WERI-Rb-1 (cell line): ENCODE results near the gene COMTD1.

ENCODE experiments used
- DNase-seq: peaks from one replicate; pipeline ENCODE4 v3.0.0-alpha.2; 2020
- H3K27ac ChIP-seq: fragments of 250-450 bp; sonication (Bioruptor Pico); 2 replicates; pipeline ENCODE4 v1.5.1; 2020; ENCODE audit warnings: mild to moderate bottlenecking, moderate library complexity
- H3K27me3 ChIP-seq: fragments of 250-450 bp; sonication (Bioruptor Pico); 2 replicates; pipeline ENCODE4 v1.5.1; 2021; ENCODE audit warnings: mild to moderate bottlenecking, low read depth, moderate library complexity; ENCODE audit not compliant: insufficient read depth, severe bottlenecking
- H3K36me3 ChIP-seq: fragments of 250-450 bp; sonication (Bioruptor Pico); 2 replicates; pipeline ENCODE4 v1.5.1; 2020; ENCODE audit warnings: mild to moderate bottlenecking, moderate library complexity
- H3K4me3 ChIP-seq: 2 replicates; pipeline ENCODE4 v1.5.1; 2011; ENCODE audit warnings: low read depth, mild to moderate bottlenecking, control low read depth, low read length
- H3K9me3 ChIP-seq: fragments of 250-450 bp; sonication (Bioruptor Pico); 2 replicates; pipeline ENCODE4 v1.5.1; 2021; ENCODE audit warnings: mild to moderate bottlenecking, moderate library complexity; ENCODE audit not compliant: severe bottlenecking
- TF ChIP-seq, protein P1 (sequence below): IDR thresholded peaks from 2 replicates; pipeline ENCODE4 v1.5.1; 2011; ENCODE audit warnings: low read depth, mild to moderate bottlenecking, control low read depth, inconsistent platforms, low read length

The COMTD1 gene

DNA sequence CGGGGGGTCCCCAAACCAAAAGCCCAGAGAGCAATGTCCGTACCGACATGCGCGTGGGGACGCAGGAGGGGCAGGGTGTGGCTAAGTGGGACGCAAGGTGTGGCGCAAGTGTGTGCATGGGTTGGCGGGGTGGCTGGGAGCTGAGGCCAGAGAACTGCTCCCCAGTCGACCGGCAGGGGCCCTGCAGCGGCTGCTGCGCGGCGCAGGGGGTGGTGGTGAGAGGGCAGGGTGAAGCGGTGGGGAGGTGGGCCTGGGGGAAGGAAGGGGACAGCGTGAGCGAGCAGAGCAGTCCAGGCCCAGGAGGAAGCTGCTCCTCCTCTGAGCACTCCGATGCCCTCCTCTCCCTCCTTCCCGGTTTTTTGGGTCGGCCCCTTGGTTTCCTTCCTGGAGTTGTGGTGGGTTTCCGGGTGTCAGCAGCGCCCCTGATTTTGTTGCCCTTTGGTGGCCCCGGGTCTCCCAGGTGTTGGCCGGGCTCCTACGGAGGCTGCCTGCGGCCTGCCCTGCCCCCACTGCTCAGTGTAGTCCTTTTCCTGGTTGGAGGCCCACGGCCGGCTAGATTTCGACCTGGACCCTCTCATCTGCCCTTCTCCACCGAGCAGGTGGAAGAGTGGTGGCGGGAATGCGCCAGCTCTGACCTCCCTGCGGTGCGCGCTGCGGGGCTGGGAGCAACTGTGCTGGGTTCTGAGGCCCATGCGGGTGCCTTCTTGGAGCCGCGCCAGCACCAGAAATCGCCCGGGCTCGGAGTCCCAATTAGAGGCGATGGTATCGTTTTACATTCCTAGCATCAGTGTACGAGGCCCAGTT, 40.5 kb upstream of the COMTD1 start:
- H3K9me3 ChIP-seq: no peaks in the 10 kb centered on the region
- no peak for DNase-seq
- no peaks in the 10 kb centered on the region for H3K36me3 ChIP-seq
- TF ChIP-seq, protein P1, sequence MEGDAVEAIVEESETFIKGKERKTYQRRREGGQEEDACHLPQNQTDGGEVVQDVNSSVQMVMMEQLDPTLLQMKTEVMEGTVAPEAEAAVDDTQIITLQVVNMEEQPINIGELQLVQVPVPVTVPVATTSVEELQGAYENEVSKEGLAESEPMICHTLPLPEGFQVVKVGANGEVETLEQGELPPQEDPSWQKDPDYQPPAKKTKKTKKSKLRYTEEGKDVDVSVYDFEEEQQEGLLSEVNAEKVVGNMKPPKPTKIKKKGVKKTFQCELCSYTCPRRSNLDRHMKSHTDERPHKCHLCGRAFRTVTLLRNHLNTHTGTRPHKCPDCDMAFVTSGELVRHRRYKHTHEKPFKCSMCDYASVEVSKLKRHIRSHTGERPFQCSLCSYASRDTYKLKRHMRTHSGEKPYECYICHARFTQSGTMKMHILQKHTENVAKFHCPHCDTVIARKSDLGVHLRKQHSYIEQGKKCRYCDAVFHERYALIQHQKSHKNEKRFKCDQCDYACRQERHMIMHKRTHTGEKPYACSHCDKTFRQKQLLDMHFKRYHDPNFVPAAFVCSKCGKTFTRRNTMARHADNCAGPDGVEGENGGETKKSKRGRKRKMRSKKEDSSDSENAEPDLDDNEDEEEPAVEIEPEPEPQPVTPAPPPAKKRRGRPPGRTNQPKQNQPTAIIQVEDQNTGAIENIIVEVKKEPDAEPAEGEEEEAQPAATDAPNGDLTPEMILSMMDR: no peak
- no peak overlapping the region for H3K4me3 ChIP-seq
- no peaks in the 10 kb centered on the region for H3K27me3 ChIP-seq
- H3K27ac ChIP-seq: no peak overlapping the region

DNA sequence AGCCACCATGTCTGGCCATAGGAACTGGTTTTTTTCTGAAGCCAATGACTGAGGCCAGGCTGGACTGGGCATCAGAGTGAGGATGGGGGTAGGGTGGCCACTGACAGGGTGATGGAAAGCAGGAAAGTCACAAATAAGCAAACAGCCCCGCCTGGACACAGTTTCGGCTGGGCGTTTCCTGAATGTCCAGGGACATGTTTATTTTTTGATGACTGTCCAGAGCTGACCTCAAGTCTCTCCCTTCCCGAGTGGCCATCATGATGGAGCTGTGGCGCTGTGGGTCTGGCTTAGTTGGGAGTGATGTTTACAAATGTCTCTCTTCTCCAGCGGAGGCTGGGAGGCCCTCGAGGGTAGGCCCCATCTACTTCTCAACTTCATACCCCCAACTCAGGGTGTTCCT, 37.1 kb upstream of the COMTD1 start:
- TF ChIP-seq, protein P1: no peak
- peaks cover 4% of the 10 kb centered on the region for H3K9me3 ChIP-seq
- no peaks in the 10 kb centered on the region for H3K36me3 ChIP-seq
- no peak overlapping the region for H3K27ac ChIP-seq
- H3K27me3 ChIP-seq: no peaks in the 10 kb centered on the region
- DNase-seq: no peak
- no peak overlapping the region for H3K4me3 ChIP-seq

DNA sequence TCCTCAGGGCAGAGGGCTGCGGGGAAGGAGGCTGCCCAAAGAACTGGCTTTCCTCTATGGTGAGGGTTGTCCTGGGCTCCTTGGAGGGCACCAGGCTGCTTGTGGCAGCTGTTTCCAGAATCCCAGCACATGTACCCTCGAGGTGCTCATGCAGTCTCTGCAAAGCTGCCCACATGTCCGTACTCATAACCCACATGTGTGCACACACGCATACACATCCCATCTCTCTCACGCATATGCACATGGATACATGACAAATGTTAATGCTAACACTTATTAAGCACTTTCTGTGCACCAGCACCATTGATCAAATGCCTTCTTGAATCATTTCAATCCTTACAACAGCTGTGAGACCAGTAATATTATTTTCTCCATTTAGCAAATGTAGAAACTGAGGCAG, 36.3 kb upstream of the COMTD1 start:
- Histone ChIP-seq H3K36me3 (no peaks in the 10 kb centered on the region), H3K27me3 (no peaks in the 10 kb centered on the region), H3K4me3 (no peak overlapping the region), H3K27ac (no peak overlapping the region), H3K9me3 (peaks cover 4% of the 10 kb centered on the region)
- TF ChIP-seq, protein P1: no peak
- no peak for DNase-seq

DNA sequence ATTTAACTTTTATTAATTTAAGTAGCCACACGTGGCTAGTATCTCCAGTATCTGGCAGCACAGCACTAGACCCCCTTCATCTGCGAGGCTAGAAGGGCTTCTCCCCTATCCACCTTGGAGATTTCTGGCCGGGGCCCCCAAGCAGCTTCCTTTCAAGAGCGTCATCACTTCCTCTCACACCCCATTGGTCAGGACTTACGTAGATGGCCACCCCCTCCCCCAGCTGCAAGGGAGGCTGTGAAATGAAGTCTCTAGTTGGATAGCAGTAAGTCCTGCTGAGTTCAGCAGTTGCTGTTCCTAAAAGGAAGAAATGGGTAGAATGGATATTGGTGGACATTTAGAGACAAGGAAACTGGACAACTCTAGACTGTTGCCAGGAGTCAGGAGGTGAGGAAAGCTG, 33.8 kb upstream of the COMTD1 start:
- Histone ChIP-seq H3K9me3 (peaks cover 4% of the 10 kb centered on the region), H3K27me3 (no peaks in the 10 kb centered on the region), H3K36me3 (no peaks in the 10 kb centered on the region), H3K27ac (no peak overlapping the region), H3K4me3 (no peak overlapping the region)
- DNase-seq: no peak
- TF ChIP-seq, protein P1: no peak

DNA sequence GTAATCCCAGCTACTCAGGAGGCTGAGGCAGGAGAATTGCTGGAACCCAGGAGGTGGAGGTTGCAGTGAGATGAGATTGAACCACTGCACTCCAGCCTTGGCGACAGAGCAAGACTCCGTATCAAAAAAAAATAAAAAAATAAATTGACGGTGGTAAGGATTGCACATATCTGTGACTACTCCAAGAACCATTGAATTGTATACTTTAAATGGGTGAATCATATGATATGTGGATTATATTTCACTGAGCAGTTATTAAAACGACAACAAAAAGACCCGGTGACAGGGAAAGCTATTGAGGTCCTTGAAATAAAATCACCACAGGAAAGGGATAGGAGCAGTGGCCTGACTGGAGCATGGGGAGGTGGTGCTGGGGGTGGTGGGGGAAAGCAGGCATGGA, 31.2 kb upstream of the COMTD1 start:
- Histone ChIP-seq H3K36me3 (no peaks in the 10 kb centered on the region), H3K27ac (peak overlapping the region; percentile 88), H3K4me3 (no peak overlapping the region), H3K27me3 (no peaks in the 10 kb centered on the region), H3K9me3 (peaks cover 4% of the 10 kb centered on the region)
- no peak for DNase-seq
- TF ChIP-seq, protein P1: no peak

DNA sequence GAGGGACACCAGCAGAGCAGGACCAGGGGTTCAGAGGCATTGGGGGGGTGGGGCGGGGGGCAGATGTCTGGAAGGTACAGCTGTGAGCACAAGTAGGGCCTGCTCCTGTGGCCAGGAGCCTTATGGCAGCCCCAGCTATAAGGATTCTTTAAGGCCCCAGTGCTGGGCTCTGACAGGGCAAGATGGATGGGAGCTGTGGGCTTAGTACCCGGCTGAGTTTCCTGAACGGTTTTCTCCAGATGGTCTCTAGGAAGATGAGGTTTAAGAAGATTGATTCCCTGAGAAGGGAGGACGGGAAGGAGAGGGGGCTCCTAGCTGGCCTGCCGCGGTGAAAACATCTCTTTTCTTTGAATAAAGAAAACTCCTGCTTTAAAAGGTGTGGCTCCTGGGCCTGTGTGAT, 30.1 kb upstream of the COMTD1 start:
- peak; percentile 94 for DNase-seq
- Histone ChIP-seq H3K36me3 (no peaks in the 10 kb centered on the region), H3K4me3 (peak overlapping the region; percentile 23), H3K27me3 (no peaks in the 10 kb centered on the region), H3K9me3 (peaks cover 7% of the 10 kb centered on the region), H3K27ac (peak overlapping the region; percentile 88)
- TF ChIP-seq, protein P1: no peak
